H9 (cell line): Measurements from ENCODE around the gene RBM45. TPM values are rescaled to one million over a fixed set of nuclear protein-coding genes. Genes with fewer than 3 reads are reported as not detected.

Experiments used
- DNase-seq: peaks from one replicate; pipeline ENCODE4 v3.0.0-alpha.2; 2017
- H2AFZ ChIP-seq: one replicate; pipeline ENCODE4 v1.6.1; 2013; ENCODE audit warnings: mild to moderate bottlenecking, low read length, control low read depth, moderate library complexity
- H2AK5ac ChIP-seq: 2 replicates; pipeline ENCODE4 v1.6.1; 2013; ENCODE audit warnings: low read length, control low read depth, mixed read lengths; ENCODE audit not compliant: insufficient read length
- H2BK120ac ChIP-seq: one replicate; pipeline ENCODE4 v1.6.1; 2013; ENCODE audit warnings: low read depth, mild to moderate bottlenecking, low read length, control low read depth, inconsistent platforms; ENCODE audit not compliant: poor library complexity, severe bottlenecking
- H2BK12ac ChIP-seq: 2 replicates; pipeline ENCODE4 v1.6.1; 2013; ENCODE audit warnings: low read length, control low read depth, mixed read lengths, low read depth; ENCODE audit not compliant: insufficient read length
- H2BK15ac ChIP-seq: 2 replicates; pipeline ENCODE4 v1.6.1; 2013; ENCODE audit warnings: low read depth, low read length, control low read depth
- H2BK20ac ChIP-seq: one replicate; pipeline ENCODE4 v1.6.1; 2013; ENCODE audit warnings: low read depth, mild to moderate bottlenecking, low read length, control low read depth, inconsistent platforms; ENCODE audit not compliant: poor library complexity, severe bottlenecking
- H2BK5ac ChIP-seq: 2 replicates; pipeline ENCODE4 v1.6.1; 2013; ENCODE audit warnings: low read length, control low read depth, mixed read lengths; ENCODE audit not compliant: insufficient read length
- H3K14ac ChIP-seq: 2 replicates; pipeline ENCODE4 v1.6.1; 2013; ENCODE audit warnings: low read length, control low read depth; ENCODE audit not compliant: insufficient read depth
- H3K18ac ChIP-seq: 2 replicates; pipeline ENCODE4 v1.6.1; 2013; ENCODE audit warnings: low read depth, mild to moderate bottlenecking, mixed read lengths, low read length, control low read depth; ENCODE audit not compliant: insufficient read length
- H3K23ac ChIP-seq: 2 replicates; pipeline ENCODE4 v1.6.1; 2013; ENCODE audit warnings: low read length, control low read depth, mixed read lengths, low read depth; ENCODE audit not compliant: insufficient read length
- H3K23me2 ChIP-seq: 2 replicates; pipeline ENCODE4 v1.6.1; 2013; ENCODE audit warnings: low read depth, mild to moderate bottlenecking, mixed read lengths, low read length, control low read depth; ENCODE audit not compliant: insufficient read length, poor library complexity, severe bottlenecking
- H3K27ac ChIP-seq: 2 replicates; pipeline ENCODE4 v1.5.1; 2013; ENCODE audit warnings: low read length, control low read depth, mixed read lengths, low read depth; ENCODE audit not compliant: insufficient read length
- H3K27me3 ChIP-seq: 2 replicates; pipeline ENCODE4 v1.6.1; 2013; ENCODE audit warnings: low read length, control low read depth, inconsistent platforms; ENCODE audit not compliant: insufficient read depth
- H3K4ac ChIP-seq: 2 replicates; pipeline ENCODE4 v1.6.1; 2013; ENCODE audit warnings: low read depth, mild to moderate bottlenecking, control low read depth, inconsistent platforms, low read length, moderate library complexity
- H3K4me1 ChIP-seq: 2 replicates; pipeline ENCODE4 v1.6.1; 2013; ENCODE audit warnings: low read length, control low read depth, inconsistent platforms; ENCODE audit not compliant: insufficient read depth
- H3K4me2 ChIP-seq: 2 replicates; pipeline ENCODE4 v1.6.1; 2013; ENCODE audit warnings: low read length, control low read depth, mixed read lengths; ENCODE audit not compliant: insufficient read length, insufficient read depth
- H3K56ac ChIP-seq: 2 replicates; pipeline ENCODE4 v1.6.1; 2013; ENCODE audit warnings: low read depth, mild to moderate bottlenecking, mixed read lengths, low read length, control low read depth; ENCODE audit not compliant: insufficient read length
- H3K79me1 ChIP-seq: 2 replicates; pipeline ENCODE4 v1.6.1; 2013; ENCODE audit warnings: low read depth, mild to moderate bottlenecking, moderate library complexity, low read length, control low read depth, inconsistent platforms; ENCODE audit not compliant: insufficient read depth, poor library complexity, severe bottlenecking
- H3K79me2 ChIP-seq: 2 replicates; pipeline ENCODE4 v1.6.1; 2013; ENCODE audit warnings: low read length, control low read depth, inconsistent platforms; ENCODE audit not compliant: insufficient read depth
- H3K9ac ChIP-seq: 2 replicates; pipeline ENCODE4 v1.6.1; 2013; ENCODE audit warnings: low read length, control low read depth, mixed read lengths; ENCODE audit not compliant: insufficient read length; ENCODE audit errors: extremely low read depth
- H3K9me3 ChIP-seq: one replicate; pipeline ENCODE4 v1.6.1; 2013; ENCODE audit warnings: low read depth, low read length, inconsistent platforms; ENCODE audit not compliant: control insufficient read depth
- H3T11ph ChIP-seq: one replicate; pipeline ENCODE4 v1.6.1; 2013; ENCODE audit warnings: mild to moderate bottlenecking, low read length, control low read depth, inconsistent platforms
- H4K20me1 ChIP-seq: one replicate; pipeline ENCODE4 v1.6.1; 2013; ENCODE audit not compliant: control insufficient read depth, insufficient read length, insufficient read depth
- H4K5ac ChIP-seq: 2 replicates; pipeline ENCODE4 v1.6.1; 2013; ENCODE audit warnings: low read depth, mild to moderate bottlenecking, mixed read lengths, low read length, control low read depth; ENCODE audit not compliant: insufficient read length
- H4K8ac ChIP-seq: replicated peaks from 2 replicates; pipeline ENCODE4 v1.6.1; 2013; ENCODE audit warnings: low read length, control low read depth, mixed read lengths, low read depth; ENCODE audit not compliant: insufficient read length
- H4K91ac ChIP-seq: 2 replicates; pipeline ENCODE4 v1.6.1; 2013; ENCODE audit warnings: low read depth, mild to moderate bottlenecking, moderate library complexity, mixed read lengths, low read length, control low read depth; ENCODE audit not compliant: insufficient read length
- H3K27ac Mint-ChIP-seq, 3 experiments: 2 replicates in 2 of 3; 3 replicates in 1 of 3; pipeline ENCODE4 v1.8.0; 2020 to 2021; ENCODE audit warnings: mixed read lengths in 3 of 3, mild to moderate bottlenecking in 1 of 3, moderate library complexity in 1 of 3
- H3K27me3 Mint-ChIP-seq: 2 replicates; pipeline ENCODE4 v1.8.0; 2021; ENCODE audit warnings: low read depth, mild to moderate bottlenecking, moderate library complexity, mixed read lengths
- H3K36me3 Mint-ChIP-seq, 3 experiments: 2 replicates in 2 of 3; 3 replicates in 1 of 3; pipeline ENCODE4 v1.8.0; 2020 to 2021; ENCODE audit warnings: low read depth in 3 of 3, mixed read lengths in 3 of 3; ENCODE audit not compliant: insufficient read depth in 1 of 3
- H3K4me1 Mint-ChIP-seq, 2 experiments: 2 replicates each; pipeline ENCODE4 v1.8.0; 2020; ENCODE audit warnings: mixed read lengths in 2 of 2
- H3K4me3 Mint-ChIP-seq, 2 experiments: 2 replicates in 1 of 2; 3 replicates in 1 of 2; pipeline ENCODE4 v1.8.0; 2020 to 2021; ENCODE audit warnings: mild to moderate bottlenecking in 2 of 2, mixed read lengths in 2 of 2, moderate library complexity in 1 of 2
- H3K9me3 Mint-ChIP-seq, 2 experiments: 2 replicates in 1 of 2; 3 replicates in 1 of 2; pipeline ENCODE4 v1.8.0; 2020; ENCODE audit warnings: mild to moderate bottlenecking in 2 of 2, mixed read lengths in 2 of 2, moderate library complexity in 1 of 2
- CTCF ChIP-seq: fragments of 200-600 bp; sonication (generic); conservative IDR thresholded peaks from 3 replicates; pipeline ENCODE4 v1.8.0; 2021; ENCODE audit warnings: antibody characterized with exemption, mild to moderate bottlenecking
- WGBS: extraction: QIAGEN DNeasy Blood & Tissue Kit; methylation state at CpG from one replicate; pipeline ENCODE4 v1.1.7; 2013; ENCODE audit warnings: missing lambda C conversion rate, low lambda C conversion rate, mixed read lengths; ENCODE audit not compliant: insufficient read length; ENCODE audit errors: extremely low coverage; 5-methylcytosine and 5-hydroxymethylcytosine counted together
- total RNA-seq: library from RNA; stranded (reverse); gene quantifications from 2 replicates; pipeline ENCODE4 v1.2.1, GENCODE V29; 2021

Gene RBM45
- total RNA-seq, 1 experiment from 2014 or later = 13.9 TPM

- Histone ChIP-seq H4K5ac (no peak overlapping the region), H3K9ac (no peak overlapping the region), H3K27ac (no peak overlapping the region), H3K18ac (no peak overlapping the region), H3K9me3 (no peaks in the 10 kb centered on the region), H3K4me1 (no peaks in the 10 kb centered on the region), H3K4ac (no peak overlapping the region), H3K27me3 (no peaks in the 10 kb centered on the region), H3K23me2 (no peaks in the 10 kb centered on the region), H3T11ph (no peak overlapping the region), H2BK120ac (no peak overlapping the region), H2BK12ac (no peak overlapping the region), H4K20me1 (no peaks in the 10 kb centered on the region), H3K14ac (no peak overlapping the region), H3K79me2 (no peaks in the 10 kb centered on the region), H3K56ac (no peak overlapping the region), H4K8ac (no peak overlapping the region), H2AK5ac (no peak overlapping the region), H2BK15ac (no peak overlapping the region), H2AFZ (no peak overlapping the region), H2BK5ac (no peak overlapping the region), H3K23ac (no peak overlapping the region), H2BK20ac (no peak overlapping the region), H4K91ac (no peak overlapping the region), H3K79me1 (no peaks in the 10 kb centered on the region), H3K4me2 (no peak overlapping the region)
- Mint-ChIP-seq H3K27me3 (no peaks in the 10 kb centered on the region), H3K4me3 (no peak overlapping the region), H3K36me3 (no peaks in the 10 kb centered on the region), H3K27ac (no peak overlapping the region), H3K4me1 (no peaks in the 10 kb centered on the region), H3K9me3 (no peaks in the 10 kb centered on the region)
- 100% methylated on average over 1 of the region's 1 CpG for WGBS
- no peak for TF ChIP-seq CTCF
- no peak for DNase-seq
These were observed 64.9 kb downstream of the RBM45 start for GRCh38 chr2:178177066-178177679.

Other genes with a start within 250 kb of the RBM45 start
- gene PDE11A, start 39.7 kb upstream of the RBM45 start, total RNA-seq = 0.13 and 0.37 TPM in 2 replicates
- 4.3 and 4.6 TPM in 2 replicates for gene OSBPL6, start 82.1 kb downstream of the RBM45 start, total RNA-seq